Calu3 (cell line): Measurements from ENCODE around the gene CCNL2. TPM values are rescaled to one million over a fixed set of nuclear protein-coding genes. Genes with fewer than 3 reads are reported as not detected.

Experiments used
- BruUV-seq: library from RNA; stranded (reverse); fragments of 400-500 nt; replicated peaks from 2 replicates; lab custom pipeline; 2021; lab: Mats Ljungman, UMichigan
- CTCF ChIA-PET: fragments of 300-600 bp; sonication (Branson Sonifier 250); formaldehyde crosslinking; loops from one replicate; lab custom pipeline; 2022; ENCODE audit warnings: antibody characterized with exemption; lab: Charles Lee
- DNase-seq: peaks from one replicate; pipeline ENCODE4 v3.0.0; 2022
- H3K27ac Mint-ChIP-seq: one replicate; pipeline ENCODE4 v1.8.0; 2022; ENCODE audit warnings: mixed read lengths; ENCODE audit not compliant: unreplicated experiment
- H3K27me3 Mint-ChIP-seq: one replicate; pipeline ENCODE4 v1.8.0; 2022; ENCODE audit warnings: mixed read lengths; ENCODE audit not compliant: unreplicated experiment
- H3K36me3 Mint-ChIP-seq: one replicate; pipeline ENCODE4 v1.8.0; 2022; ENCODE audit warnings: mild to moderate bottlenecking, moderate library complexity, mixed read lengths; ENCODE audit not compliant: insufficient read depth, unreplicated experiment
- H3K4me1 Mint-ChIP-seq: one replicate; pipeline ENCODE4 v1.8.0; 2022; ENCODE audit warnings: mild to moderate bottlenecking, low read depth, mixed read lengths; ENCODE audit not compliant: unreplicated experiment
- H3K4me3 Mint-ChIP-seq: one replicate; pipeline ENCODE4 v1.8.0; 2022; ENCODE audit warnings: mild to moderate bottlenecking, low read depth, moderate library complexity, mixed read lengths; ENCODE audit not compliant: unreplicated experiment
- H3K9me3 Mint-ChIP-seq: one replicate; pipeline ENCODE4 v1.8.0; 2022; ENCODE audit warnings: low read depth, mixed read lengths; ENCODE audit not compliant: unreplicated experiment
- intact Hi-C: fragments of 100-400 bp; cut with micrococcal nuclease; formaldehyde crosslinking; loops from one replicate; pipeline ENCODE4 v1.10.0; 2022; ENCODE audit not compliant: unreplicated experiment
- total RNA-seq: library from RNA; stranded (reverse); gene quantifications from 2 replicates; pipeline ENCODE4 v1.2.3, GENCODE V29; 2022
- TF ChIP-seq, protein P1 (sequence below): fragments of 200-600 bp; IDR thresholded peaks from one replicate; pipeline ENCODE4 v1.8.0; 2022; ENCODE audit warnings: antibody characterized with exemption; ENCODE audit not compliant: unreplicated experiment

CCNL2 gene
- total RNA-seq, 1 experiment from 2014 or later = 166 TPM

DNA sequence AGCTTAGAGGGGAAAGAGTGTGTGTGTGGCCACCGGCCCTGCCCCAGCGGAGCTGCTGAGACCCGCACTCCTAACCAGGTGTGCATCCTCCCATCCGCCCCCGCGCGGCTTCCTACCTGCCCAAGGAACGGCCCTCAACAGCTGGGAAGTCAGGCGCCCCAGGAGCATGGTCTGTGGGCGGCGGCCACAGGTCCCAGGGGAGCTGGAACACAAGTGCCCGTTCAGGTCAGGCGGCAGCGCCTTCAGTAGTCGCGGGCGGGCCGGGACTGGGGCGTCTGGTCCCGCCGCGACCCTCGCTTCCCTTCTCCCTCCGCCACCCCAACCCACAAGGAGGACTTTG, 24.6 kb downstream of the CCNL2 start:
- Mint-ChIP-seq H3K4me1 (no peaks in the 10 kb centered on the region), H3K9me3 (no peaks in the 10 kb centered on the region), H3K4me3 (peak overlapping the region; percentile 75), H3K36me3 (peaks cover 24% of the 10 kb centered on the region), H3K27ac (peak overlapping the region; percentile 96), H3K27me3 (no peaks in the 10 kb centered on the region)
- DNase-seq = no peak
- BruUV-seq = no TSS peak
- TF ChIP-seq, protein P1, sequence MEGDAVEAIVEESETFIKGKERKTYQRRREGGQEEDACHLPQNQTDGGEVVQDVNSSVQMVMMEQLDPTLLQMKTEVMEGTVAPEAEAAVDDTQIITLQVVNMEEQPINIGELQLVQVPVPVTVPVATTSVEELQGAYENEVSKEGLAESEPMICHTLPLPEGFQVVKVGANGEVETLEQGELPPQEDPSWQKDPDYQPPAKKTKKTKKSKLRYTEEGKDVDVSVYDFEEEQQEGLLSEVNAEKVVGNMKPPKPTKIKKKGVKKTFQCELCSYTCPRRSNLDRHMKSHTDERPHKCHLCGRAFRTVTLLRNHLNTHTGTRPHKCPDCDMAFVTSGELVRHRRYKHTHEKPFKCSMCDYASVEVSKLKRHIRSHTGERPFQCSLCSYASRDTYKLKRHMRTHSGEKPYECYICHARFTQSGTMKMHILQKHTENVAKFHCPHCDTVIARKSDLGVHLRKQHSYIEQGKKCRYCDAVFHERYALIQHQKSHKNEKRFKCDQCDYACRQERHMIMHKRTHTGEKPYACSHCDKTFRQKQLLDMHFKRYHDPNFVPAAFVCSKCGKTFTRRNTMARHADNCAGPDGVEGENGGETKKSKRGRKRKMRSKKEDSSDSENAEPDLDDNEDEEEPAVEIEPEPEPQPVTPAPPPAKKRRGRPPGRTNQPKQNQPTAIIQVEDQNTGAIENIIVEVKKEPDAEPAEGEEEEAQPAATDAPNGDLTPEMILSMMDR = no peak
- intact Hi-C loops = no loop called here
- CTCF ChIA-PET = interaction anchor here (1.2 kb wide), 1 partner anchor 130 kb away, joined by 7 read pairs; no protein-coding TSS in a partner anchor

DNA sequence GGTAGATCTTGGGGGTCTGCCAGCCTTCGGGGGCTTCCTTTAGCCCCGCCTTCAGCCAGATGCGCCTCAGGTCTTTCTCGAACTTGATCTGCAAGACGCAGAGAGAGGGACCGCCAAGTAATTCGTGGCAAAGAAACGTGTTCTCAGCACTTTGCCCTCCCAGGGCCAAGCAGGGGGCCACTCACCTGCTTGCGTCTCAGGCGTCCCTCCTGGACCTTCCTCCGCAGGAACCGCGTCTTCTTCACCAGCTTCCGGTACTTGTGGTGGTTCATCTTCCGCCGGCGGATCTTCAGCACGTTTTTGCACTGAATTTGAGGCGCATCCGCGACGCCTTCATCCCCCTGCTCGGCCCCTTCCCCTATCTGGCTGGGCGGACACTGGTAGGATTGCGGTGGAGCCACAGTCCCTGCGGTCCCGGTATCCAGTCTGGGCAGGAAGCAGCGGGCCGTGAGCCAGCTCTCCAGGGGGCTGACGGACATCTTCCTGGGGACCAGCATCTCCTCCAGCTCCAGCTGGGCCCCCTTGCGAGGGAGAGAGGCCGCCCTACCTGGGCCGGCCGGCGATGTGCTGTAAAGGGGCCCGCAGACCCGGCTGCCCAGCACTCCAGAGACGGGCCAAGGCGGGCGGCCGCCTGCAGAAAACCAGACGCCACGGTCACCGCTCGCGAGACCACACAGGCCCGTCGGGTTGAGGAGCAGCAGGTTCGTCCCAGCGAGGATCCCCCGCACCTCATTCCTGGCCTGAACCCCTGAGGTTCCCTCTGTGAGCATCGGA, 25.1 kb downstream of the CCNL2 start:
- BruUV-seq = TSS peak; percentile 90
- Mint-ChIP-seq H3K27me3 (no peaks in the 10 kb centered on the region), H3K27ac (peak overlapping the region; percentile 96), H3K9me3 (no peaks in the 10 kb centered on the region), H3K4me1 (no peaks in the 10 kb centered on the region), H3K4me3 (peak overlapping the region; percentile 75), H3K36me3 (peaks cover 24% of the 10 kb centered on the region)
- intact Hi-C loops = no loop called here
- DNase-seq = no peak
- CTCF ChIA-PET = interaction anchor here (0.7 kb wide), 1 partner anchor 105 kb away, joined by 3 read pairs; no protein-coding TSS in a partner anchor
- TF ChIP-seq, protein P1 = no peak

DNA sequence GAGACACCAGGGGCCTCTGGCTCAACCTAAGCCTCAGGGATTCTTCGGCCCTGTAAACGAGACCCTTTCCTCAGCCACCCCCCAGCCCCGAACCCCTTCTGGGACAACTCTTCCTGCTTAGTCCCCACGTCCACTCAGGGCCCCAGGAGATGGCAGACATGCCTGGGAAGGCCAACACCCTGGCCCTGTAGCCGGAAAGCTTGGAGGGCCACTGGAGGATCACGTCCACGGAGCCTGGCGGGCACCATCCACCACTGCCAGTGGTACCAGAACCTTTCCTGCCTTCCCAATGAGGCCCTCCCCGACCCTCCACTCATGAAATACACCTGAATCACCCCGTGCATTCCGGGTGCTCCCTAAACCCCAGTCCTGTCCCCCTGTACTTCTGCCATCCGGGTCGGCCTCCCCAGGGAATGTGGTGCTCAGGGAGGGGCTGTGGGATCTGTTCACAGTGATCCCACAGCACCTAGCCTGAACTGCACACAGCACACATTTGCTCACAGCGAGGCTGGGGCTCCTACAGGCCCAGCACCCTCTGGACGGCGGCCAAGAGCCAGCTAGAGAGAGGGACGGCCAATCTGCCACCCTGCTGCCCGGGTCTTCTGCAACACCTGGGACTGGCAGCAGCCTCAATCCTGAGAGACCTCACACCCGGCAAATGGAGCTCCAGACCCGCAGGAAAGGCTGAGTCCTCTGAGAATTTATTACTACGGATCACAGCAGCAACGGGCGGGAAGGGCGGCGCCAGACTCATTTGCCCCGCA, 25.9 kb downstream of the CCNL2 start:
- DNase-seq = no peak
- no peaks in the 10 kb centered on the region for H3K27me3 Mint-ChIP-seq
- no peak overlapping the region for H3K27ac Mint-ChIP-seq
- peak overlapping the region; percentile 75 for H3K4me3 Mint-ChIP-seq
- H3K4me1 Mint-ChIP-seq = no peaks in the 10 kb centered on the region
- TF ChIP-seq, protein P1 = no peak
- CTCF ChIA-PET = interaction anchor here (0.6 kb wide), 1 partner anchor 50 kb away, joined by 3 read pairs; no protein-coding TSS in a partner anchor
- intact Hi-C loops = no loop called here
- H3K9me3 Mint-ChIP-seq = no peaks in the 10 kb centered on the region
- peaks cover 24% of the 10 kb centered on the region for H3K36me3 Mint-ChIP-seq
- no TSS peak for BruUV-seq

DNA sequence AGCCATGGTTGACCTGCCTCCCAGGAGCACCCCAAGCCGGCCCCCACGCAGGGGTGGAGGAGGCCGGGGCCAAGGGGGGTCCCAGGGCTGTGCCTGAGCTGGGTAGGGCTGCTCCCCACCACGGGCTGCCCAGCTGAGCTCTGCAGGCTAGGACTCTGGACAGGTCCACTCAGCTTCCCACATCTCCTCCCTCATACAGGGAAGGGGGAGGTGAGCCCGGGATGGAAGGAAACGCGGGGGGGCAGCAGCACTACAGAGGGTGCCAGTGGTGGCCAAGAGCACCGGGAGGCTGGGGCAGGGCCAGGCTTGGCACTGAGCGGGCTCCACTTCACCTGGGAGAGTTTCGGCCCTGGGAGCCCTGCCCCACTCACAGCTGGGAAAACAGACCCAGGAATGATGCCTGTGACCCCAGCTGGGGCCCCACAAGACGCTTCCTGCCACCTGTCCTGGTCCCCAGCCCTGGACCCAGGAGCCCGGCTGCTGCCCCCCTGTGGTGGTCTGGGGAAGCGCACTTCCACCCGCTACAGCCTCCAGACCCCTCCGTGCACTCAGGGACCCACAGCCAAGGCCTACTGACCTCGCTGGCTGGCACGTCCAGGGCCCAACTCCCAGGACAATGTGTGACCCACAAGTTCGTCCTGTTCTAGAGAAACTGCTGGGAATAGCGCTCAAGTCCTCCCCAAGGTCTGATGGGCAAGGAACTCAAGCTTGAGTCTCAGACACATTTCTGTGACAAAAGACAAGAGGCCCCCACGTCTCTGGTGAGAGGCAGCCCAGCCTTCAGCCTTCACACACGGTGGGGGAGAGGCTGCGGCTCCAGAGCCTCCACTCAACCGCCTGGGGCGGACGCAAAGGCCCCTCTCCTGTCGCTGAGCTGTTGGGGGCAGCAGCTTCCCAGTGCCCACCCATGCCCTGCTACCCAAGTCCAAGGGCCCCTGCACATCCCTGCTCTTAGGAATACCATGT, 27.1 kb downstream of the CCNL2 start:
- Mint-ChIP-seq H3K27ac (no peak overlapping the region), H3K4me1 (no peaks in the 10 kb centered on the region), H3K36me3 (peaks cover 24% of the 10 kb centered on the region), H3K4me3 (no peak overlapping the region), H3K27me3 (no peaks in the 10 kb centered on the region), H3K9me3 (no peaks in the 10 kb centered on the region)
- intact Hi-C loops = no loop called here
- no TSS peak for BruUV-seq
- peak; percentile 82 for DNase-seq
- TF ChIP-seq, protein P1 = peak; percentile 89
- CTCF ChIA-PET = interaction anchor here (0.6 kb wide), 1 partner anchor 52 kb away, joined by 3 read pairs; no protein-coding TSS in a partner anchor
